Stimulated activated naive CD8-positive, alpha-beta T cell treated with anti-CD3 and anti-CD28 coated beads, Interleukin-15, amount 100 ng/mL, for 72 hours (primary cell): ENCODE results near the gene TWF2.

Experiments
- ATAC-seq: fragments of 150-1000 bp; cut with Tn5 transposase; 2 replicates; pipeline ENCODE4 v1.10.0; 2021; ENCODE audit warnings: mild to moderate bottlenecking, moderate library complexity
- DNase-seq, 2 donors: peaks; one replicate each; pipeline ENCODE4 v3.0.0; 2021 to 2022
- H3K27ac Mint-ChIP-seq, 2 donors: one replicate each; pipeline ENCODE4 v1.8.0; 2022; ENCODE audit warnings: mild to moderate bottlenecking in 2 of 2, mixed read lengths in 2 of 2, moderate library complexity in 2 of 2
- H3K27me3 Mint-ChIP-seq: one replicate; pipeline ENCODE4 v1.8.0; 2022; ENCODE audit warnings: mixed read lengths
- H3K4me1 Mint-ChIP-seq: one replicate; pipeline ENCODE4 v1.8.0; 2022; ENCODE audit warnings: mild to moderate bottlenecking, mixed read lengths
- H3K4me3 Mint-ChIP-seq, 2 donors: one replicate each; pipeline ENCODE4 v1.8.0; 2022; ENCODE audit warnings: mild to moderate bottlenecking in 2 of 2, mixed read lengths in 2 of 2, moderate library complexity in 1 of 2
- H3K9me3 Mint-ChIP-seq, 2 donors: one replicate each; pipeline ENCODE4 v1.8.0; 2022; ENCODE audit warnings: mixed read lengths in 2 of 2

Gene TWF2

DNA sequence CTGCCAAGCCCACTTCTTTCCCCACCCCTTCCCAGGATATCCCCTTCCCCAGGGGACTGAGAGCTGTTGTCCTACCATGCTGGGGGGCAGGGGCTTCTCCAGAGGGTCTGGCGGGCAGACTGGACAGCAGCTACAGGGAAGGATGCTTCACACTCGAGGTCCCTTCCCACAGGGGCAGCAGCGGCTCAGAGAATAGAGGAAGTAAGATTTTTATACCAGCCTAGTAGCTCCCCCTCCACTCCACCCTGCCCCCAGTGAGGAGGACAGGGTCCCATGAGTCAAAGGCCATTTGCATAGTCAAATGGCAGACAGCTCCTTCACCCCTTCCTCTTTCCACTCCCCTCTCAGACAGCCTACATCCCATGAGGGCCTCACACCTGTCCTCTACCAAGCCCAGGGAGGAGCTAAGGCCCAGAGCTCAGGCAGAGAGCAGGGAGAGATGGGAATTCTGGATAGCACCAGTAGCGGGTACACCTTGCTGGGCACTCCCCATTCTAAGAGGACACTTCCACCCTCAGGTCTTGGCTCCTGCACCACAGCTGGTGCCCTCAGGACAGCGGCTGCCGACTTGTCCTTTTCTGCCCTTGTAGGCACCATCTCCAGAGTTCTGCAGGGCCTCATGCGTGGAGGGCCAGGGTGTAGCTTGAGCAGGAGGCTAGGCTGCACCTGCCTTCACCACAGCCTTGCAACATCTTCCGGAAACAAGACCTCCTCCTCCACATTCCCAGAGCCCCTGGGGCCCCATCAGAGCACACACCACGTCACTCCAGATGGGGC, 13.3 kb downstream of the TWF2 start, which contains the start of gene TLR9:
TLR9 (minus strand) TSS at position 194 of the 777 bp plus-strand sequence; CDS start at position 78, 116 bp downstream.
- H3K4me1 Mint-ChIP-seq, result peaks cover 94% of the 10 kb centered on the region
- H3K27me3 Mint-ChIP-seq, result no peaks in the 10 kb centered on the region
- ATAC-seq (peak; percentile 69), DNase-seq (peak in 1 of 2 donors; percentile 50)
- no peaks in the 10 kb centered on the region for H3K9me3 Mint-ChIP-seq
- H3K4me3 Mint-ChIP-seq, result peak within 1 kb of the TSS; percentile 68 to 72
- peak within 1 kb of the TSS; percentile 72 to 95 for H3K27ac Mint-ChIP-seq

DNA sequence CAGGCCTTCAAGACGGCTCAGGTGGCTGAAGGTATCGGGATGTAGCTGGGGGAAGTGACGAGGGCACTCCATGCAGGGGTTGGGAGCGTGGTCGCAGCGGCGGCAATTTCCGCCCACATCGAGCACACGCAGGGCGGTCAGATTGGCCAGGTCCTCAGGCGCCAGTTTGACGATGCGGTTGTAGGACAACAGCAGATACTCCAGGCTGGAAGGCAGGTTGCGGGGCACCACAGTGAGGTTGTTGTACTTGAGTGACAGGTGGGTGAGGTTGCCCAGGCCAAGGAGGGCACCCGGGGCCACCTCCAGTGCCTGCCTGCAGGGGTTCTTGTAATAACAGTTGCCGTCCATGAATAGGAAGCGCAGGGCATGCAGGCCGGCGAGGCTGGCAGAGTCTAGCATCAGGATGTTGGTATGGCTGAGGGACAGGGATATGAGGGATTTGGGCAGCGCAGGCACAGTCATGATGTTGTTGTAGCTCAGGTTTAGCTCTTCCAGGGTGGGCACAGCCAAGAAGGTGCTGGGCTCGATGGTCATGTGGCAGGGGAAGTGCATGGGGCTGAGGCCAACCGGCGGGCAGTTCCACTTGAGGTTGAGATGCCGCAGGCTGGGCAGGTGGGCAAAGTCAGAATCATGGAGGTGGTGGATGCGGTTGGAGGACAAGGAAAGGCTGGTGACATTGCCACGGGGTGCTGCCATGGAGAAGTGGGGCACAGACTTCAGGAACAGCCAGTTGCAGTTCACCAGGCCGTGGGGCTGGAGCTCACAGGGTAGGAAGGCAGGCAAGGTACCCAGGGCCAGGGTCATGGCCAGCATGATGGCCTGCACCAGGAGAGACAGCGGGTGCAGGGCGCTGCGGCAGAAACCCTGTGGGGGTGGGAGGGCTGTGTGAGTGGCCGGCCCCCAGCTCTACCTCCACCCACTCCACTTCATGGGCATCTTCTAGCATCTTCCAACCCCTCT, 15.2 kb downstream of the TWF2 start:
- Mint-ChIP-seq H3K27me3 (no peaks in the 10 kb centered on the region), H3K4me3 (peak overlapping the region; percentile 20 to 83), H3K9me3 (no peaks in the 10 kb centered on the region), H3K27ac (peak overlapping the region in 1 of 2 donors; percentile 86), H3K4me1 (peaks cover 98% of the 10 kb centered on the region)
- DNase-seq, result no peak
- ATAC-seq, result no peak

DNA sequence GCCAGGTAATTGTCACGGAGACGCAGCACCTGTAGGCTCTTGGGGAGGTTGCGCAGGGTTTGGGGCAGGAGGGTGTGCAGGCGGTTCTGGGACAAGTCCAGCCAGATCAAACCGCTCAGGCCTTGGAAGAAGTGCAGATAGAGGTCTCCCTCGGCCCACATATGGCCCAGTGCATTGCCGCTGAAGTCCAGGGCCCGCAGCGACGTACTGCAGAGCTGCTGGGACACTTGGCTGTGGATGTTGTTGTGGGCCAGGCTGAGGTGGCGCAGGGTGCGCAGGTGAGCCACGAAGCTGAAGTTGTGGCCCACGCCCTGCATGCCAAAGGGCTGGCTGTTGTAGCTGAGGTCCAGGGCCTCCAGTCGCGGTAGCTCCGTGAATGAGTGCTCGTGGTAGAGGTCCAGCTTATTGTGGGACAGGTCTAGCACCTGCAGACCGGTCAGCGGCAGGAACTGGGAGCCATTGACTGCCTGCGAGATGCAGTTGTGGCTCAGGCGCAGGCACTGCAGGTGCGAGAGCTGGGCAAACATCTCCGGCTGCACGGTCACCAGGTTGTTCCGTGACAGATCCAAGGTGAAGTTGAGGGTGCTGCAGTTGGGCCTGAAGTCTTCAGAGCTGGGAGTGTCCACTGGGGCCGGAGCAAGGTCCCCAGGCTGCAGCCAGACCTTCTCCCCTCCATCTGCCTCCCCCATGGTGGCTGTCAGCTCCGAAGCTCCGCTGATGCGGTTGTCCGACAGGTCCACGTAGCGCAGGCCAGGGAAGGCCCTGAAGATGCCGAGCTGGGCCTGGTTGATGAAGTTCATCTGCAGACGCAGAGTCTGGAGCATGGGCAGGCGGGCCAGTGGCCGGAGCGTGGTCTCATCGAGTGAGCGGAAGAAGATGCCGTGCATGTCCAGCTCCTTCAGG, 16.4 kb downstream of the TWF2 start:
- DNase-seq (no peak), ATAC-seq (no peak)
- peak overlapping the region; percentile 83 to 90 for H3K4me3 Mint-ChIP-seq
- no peaks in the 10 kb centered on the region for H3K9me3 Mint-ChIP-seq
- peak overlapping the region; percentile 91 for H3K27ac Mint-ChIP-seq
- H3K4me1 Mint-ChIP-seq, result peaks cover 99% of the 10 kb centered on the region
- H3K27me3 Mint-ChIP-seq, result no peaks in the 10 kb centered on the region

DNA sequence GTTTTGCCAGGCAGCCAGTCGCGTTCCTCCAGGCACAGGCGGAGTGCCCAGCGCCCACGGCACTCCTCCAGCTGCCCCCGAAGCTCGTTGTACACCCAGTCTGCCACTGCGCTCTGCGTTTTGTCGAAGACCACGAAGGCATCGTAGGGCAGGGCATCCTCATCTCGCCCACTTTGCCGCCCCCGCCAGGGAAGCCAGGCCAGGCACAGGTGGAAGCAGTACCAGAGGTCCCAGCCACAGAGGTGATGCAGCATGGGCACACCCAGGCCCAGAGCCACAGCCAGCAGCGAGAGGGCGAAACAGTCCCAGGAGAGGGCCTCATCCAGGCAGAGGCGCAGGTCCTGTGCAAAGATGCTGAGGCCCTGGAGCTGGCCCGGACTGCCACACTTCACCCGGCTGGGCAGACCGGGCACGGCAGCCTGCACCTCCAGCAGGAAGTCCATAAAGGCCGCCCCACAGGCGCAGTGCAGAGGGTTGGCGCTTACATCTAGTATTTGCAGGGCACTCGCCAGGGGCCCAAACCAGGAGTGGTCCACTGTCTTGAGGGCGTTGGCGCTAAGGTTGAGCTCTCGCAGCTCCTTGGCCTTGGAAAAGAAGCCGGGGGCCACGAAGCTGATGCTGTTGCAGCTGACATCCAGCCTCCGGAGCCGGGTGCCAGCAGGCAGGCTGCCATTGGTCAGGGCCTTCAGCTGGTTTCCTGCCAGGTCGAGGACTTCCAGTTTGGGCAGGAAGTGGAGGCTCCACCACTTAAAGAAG, 17.2 kb downstream of the TWF2 start:
- H3K4me1 Mint-ChIP-seq, result peaks cover 99% of the 10 kb centered on the region
- peak; percentile 64 for ATAC-seq
- H3K27ac Mint-ChIP-seq, result peak overlapping the region; percentile 91
- peak in 1 of 2 donors; percentile 76 for DNase-seq
- H3K27me3 Mint-ChIP-seq, result no peaks in the 10 kb centered on the region
- peak overlapping the region; percentile 83 to 90 for H3K4me3 Mint-ChIP-seq
- no peaks in the 10 kb centered on the region for H3K9me3 Mint-ChIP-seq

DNA sequence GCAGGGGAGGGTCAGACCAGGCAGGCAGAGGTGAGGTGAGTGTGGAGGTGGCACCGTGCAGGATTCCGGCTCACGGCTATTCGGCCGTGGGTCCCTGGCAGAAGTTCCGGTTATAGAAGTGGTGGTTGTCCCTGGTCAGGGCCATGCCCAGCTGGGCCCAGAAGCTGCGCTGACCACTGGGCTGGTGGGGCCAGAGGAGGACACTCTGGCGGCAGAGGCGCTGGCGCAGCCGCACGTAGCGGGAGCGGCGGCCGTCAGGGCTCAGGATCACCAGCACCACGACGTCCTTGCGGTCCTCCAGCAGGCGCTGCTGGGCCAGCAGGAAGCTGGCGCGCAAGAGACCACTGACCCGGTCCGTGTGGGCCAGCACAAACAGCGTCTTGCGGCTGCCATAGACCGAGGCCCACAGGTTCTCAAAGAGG, 17.8 kb downstream of the TWF2 start:
- peaks cover 98% of the 10 kb centered on the region for H3K4me1 Mint-ChIP-seq
- peak overlapping the region; percentile 83 to 90 for H3K4me3 Mint-ChIP-seq
- ATAC-seq (no peak), DNase-seq (no peak)
- H3K9me3 Mint-ChIP-seq, result no peaks in the 10 kb centered on the region
- no peak overlapping the region for H3K27ac Mint-ChIP-seq
- no peaks in the 10 kb centered on the region for H3K27me3 Mint-ChIP-seq

DNA sequence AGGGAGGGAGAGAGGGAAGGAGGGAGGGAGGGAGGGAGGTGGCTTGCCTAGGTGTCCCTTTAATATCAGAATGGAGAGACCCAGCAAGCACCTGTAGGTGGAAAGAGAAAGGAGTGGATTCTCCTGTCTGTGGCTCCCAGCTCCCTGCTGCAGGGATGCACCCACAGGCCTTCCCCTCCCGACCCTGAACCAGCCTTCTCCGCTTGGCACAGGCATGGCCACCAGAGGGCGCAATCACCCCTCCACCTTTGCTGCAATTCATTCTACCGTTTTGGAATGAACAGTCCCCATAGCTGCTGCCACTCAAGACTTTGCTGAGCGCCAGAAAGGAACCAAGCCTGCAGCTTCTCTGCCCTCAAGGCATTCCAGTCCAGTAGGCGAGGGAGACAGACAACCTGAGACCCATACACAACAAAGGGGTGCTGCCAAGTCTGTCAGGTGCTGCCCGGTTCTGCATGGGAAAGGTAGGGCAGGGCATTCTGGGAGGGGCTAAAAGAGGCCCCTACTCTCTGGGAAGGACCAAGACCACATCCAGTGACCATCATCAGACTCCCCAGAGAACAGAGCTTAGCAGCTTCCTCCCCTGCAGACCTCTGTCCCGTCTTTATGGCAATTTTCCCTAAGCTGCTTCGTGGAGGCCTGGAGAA, 18.5 kb downstream of the TWF2 start:
- no peaks in the 10 kb centered on the region for H3K9me3 Mint-ChIP-seq
- H3K4me1 Mint-ChIP-seq, result peaks cover 91% of the 10 kb centered on the region
- peak overlapping the region; percentile 42 to 65 for H3K4me3 Mint-ChIP-seq
- H3K27ac Mint-ChIP-seq, result no peak overlapping the region
- peak; percentile 86 to 88 for DNase-seq
- peak; percentile 76 for ATAC-seq
- no peaks in the 10 kb centered on the region for H3K27me3 Mint-ChIP-seq

DNA sequence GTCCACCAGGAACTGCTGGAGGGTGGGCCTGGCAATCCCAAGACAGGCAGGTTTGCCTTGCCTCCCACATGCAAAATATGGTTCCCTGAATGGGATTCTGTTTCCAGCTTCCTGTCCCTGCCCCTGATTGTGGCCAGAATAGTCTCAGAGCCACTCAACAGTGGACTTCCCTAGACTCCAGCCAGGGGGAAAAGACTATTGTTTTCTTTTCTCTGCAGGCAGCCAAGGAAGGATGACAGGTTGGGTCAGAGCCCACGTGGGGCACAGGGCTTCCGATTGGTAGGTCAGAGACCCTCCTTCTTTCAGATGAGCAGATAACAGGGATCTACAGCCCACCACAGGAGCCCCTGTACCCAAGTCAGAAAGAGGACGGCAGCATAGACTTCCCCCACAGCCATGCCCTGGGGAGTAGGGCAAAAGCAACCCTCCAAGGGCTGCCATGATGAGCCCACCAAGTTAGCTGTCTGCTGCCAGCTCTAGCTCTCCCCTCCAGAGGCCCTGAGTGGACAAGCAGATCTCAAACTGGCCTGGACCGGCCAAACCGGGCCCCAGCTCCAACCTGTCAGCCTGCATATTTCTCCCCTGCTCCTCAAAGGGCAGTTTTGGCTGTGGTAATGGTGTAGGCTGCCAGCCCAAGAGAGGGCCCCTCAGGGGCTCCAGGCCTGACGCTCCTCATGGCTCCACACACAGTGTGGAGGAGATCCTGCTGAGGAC, 19.9 kb downstream of the TWF2 start:
- Mint-ChIP-seq H3K27ac (peak overlapping the region; percentile 36 to 89), H3K4me1 (peaks cover 77% of the 10 kb centered on the region), H3K27me3 (no peaks in the 10 kb centered on the region), H3K9me3 (no peaks in the 10 kb centered on the region), H3K4me3 (peak overlapping the region; percentile 51 to 63)
- DNase-seq (no peak), ATAC-seq (no peak)

DNA sequence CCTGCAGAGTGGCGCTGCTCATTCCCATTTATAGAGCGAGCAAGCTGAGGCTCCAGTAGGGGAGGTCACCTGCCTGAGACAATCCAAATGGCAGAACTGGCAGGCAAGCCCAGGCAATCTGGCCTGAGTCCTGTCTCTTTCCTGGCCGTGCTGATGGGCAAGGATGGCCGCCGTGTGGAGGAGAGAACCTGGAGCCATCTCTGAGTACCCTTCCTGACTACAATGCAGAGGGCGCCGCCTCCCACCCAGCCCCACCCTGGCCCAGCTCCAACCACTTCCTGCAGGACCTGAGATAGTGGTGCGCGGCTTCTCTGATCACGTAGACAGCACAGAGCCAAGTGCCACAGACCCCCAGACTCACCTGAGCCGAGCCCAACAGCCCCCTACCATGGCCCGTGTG, 20.5 kb downstream of the TWF2 start:
- peak overlapping the region; percentile 79 to 89 for H3K27ac Mint-ChIP-seq
- peaks cover 71% of the 10 kb centered on the region for H3K4me1 Mint-ChIP-seq
- DNase-seq (no peak), ATAC-seq (peak; percentile 64)
- H3K27me3 Mint-ChIP-seq, result no peaks in the 10 kb centered on the region
- H3K9me3 Mint-ChIP-seq, result no peaks in the 10 kb centered on the region
- peak overlapping the region; percentile 73 to 77 for H3K4me3 Mint-ChIP-seq

DNA sequence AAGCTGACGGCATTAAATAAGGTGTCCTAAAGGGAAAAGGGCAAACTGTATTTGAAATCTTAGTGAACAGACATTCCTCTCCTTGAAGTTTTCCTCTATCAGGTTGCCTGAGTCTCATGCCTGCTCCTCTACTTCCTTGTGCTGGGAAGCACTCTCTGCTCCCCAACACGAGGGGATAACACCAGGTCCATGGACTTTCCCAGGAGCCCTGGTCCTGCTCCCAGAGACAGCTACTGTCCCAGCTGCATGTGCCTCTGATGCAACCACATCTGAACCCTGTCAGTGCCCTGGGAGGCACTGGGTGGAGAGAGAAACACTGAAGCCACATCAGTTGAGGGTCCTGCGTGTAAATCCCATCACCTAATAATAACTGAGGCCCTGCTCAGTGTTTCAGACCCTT, 20.9 kb downstream of the TWF2 start:
- ATAC-seq (no peak), DNase-seq (no peak)
- peaks cover 67% of the 10 kb centered on the region for H3K4me1 Mint-ChIP-seq
- H3K27ac Mint-ChIP-seq, result peak overlapping the region; percentile 79 to 89
- H3K9me3 Mint-ChIP-seq, result no peaks in the 10 kb centered on the region
- H3K27me3 Mint-ChIP-seq, result no peaks in the 10 kb centered on the region
- peak overlapping the region; percentile 73 to 77 for H3K4me3 Mint-ChIP-seq

DNA sequence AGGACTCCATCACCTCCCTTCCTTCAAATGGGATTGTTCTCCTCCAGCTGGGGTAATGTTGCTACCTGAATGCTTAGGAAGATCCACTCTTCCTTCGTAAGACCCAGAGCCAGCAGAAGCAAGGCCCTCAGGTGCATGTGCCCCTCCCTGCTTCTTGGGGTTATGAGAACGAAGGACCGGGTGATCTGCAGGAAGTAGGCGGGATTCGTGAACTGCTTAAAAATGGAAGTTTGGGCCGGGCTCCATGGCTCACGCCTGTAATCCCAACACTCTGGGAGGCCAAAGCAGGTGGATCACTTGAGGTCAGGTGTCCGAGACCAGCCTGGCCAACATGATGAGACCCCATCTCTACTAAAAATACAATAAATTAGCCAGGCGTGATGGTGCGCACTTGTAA, 21.6 kb downstream of the TWF2 start:
- no peak for DNase-seq
- no peak for ATAC-seq
- Mint-ChIP-seq H3K4me1 (peaks cover 60% of the 10 kb centered on the region), H3K27ac (peak overlapping the region; percentile 79 to 89), H3K9me3 (no peaks in the 10 kb centered on the region), H3K27me3 (no peaks in the 10 kb centered on the region), H3K4me3 (peak overlapping the region; percentile 73 to 77)

DNA sequence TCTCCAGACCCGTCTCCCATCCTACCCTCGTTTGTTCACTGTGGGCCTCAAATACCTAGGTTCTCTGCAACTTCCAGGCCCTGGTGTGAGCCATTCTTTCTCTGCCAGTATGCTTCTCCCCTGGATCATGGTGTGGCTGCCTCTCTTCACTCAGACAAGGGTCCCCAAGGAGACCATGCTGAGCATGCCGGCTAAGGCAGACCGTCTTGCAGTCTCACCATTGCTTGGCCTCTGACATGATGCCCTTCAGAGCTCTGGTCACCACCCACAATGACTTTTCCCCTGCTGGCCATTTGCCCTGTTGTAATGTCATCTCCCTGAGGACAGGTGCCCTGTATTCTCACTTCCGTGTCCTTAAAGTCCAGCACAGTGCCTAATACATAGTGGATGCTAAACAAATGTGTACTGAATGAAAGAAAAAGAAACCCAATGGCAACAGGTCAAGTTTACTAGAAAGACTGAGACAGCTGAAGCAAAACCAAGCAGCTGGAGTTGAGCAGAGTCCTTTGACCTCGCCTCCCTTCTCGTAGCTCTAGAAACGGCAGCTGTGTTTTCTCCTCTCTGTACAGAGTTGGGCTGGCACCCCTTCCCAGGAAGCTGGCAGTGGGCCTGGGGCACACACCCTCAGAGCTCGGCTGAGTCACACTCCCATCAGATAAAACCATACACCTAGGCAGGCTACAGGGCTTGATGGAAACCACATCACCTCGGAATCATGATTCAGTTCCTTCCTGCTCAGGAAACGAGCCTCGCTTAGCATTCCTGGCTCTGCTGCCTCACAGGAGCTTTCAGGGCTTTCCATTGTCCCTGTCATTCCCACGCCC, 22.2 kb downstream of the TWF2 start:
- Mint-ChIP-seq H3K27me3 (no peaks in the 10 kb centered on the region), H3K9me3 (no peaks in the 10 kb centered on the region), H3K4me3 (peak overlapping the region; percentile 73 to 77), H3K4me1 (peaks cover 54% of the 10 kb centered on the region), H3K27ac (peak overlapping the region; percentile 75 to 89)
- no peak for DNase-seq
- peak; percentile 44 for ATAC-seq

DNA sequence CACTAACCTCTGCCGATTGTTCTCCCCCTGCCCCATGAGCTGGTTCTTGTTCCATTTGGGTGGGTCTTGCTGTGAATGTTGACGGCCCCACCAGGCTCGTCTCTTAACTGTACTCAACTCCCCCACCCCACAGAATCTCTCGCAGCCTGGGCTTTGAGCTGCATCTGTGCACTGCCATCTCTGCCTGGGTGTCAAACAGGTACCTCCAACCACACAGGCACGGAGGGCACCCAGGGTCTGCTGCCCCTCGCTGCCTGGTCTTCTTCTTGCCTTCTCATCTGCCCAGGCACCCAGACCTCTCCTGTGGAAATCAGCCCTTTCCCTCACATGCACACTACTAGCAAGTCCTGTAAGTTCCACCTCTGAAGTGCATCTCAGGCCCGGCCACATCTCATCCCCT, 23.6 kb downstream of the TWF2 start:
- Mint-ChIP-seq H3K4me1 (peaks cover 40% of the 10 kb centered on the region), H3K27me3 (no peaks in the 10 kb centered on the region), H3K4me3 (no peak overlapping the region), H3K27ac (no peak overlapping the region), H3K9me3 (no peaks in the 10 kb centered on the region)
- ATAC-seq (no peak), DNase-seq (no peak)

DNA sequence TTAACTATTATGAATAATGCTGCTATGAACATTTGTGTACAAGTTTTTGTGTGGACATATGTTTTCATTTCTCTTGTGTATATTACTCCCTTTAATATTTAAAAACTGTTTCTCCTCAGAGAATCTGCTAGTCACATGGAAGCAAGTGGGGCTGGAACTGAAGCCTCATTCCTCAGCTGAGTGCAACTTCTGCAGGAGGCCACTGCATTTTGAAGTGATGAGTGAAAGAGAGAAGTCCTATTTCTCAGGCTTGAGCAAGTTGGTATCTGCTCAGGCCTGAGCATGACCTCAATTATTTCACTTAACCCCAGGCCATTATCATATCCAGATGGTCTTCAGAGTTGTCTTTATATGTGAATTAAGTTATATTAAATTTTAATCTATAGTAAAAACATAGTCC, 25.1 kb downstream of the TWF2 start:
- Mint-ChIP-seq H3K27ac (no peak overlapping the region), H3K4me1 (peaks cover 26% of the 10 kb centered on the region), H3K9me3 (no peaks in the 10 kb centered on the region), H3K4me3 (no peak overlapping the region), H3K27me3 (no peaks in the 10 kb centered on the region)
- no peak for ATAC-seq
- no peak for DNase-seq
